Measurements from ENCODE around the gene SLC41A1. TPM values are rescaled to one million over a fixed set of nuclear protein-coding genes. Genes with fewer than 3 reads are reported as not detected.
A peak's percentile ranks its signal among the peaks of the same experiment; 100 is the strongest.

Gene SLC41A1
- total RNA-seq, 2 experiments from 2014 or later = 31.5 to 31.6 TPM

DNA sequence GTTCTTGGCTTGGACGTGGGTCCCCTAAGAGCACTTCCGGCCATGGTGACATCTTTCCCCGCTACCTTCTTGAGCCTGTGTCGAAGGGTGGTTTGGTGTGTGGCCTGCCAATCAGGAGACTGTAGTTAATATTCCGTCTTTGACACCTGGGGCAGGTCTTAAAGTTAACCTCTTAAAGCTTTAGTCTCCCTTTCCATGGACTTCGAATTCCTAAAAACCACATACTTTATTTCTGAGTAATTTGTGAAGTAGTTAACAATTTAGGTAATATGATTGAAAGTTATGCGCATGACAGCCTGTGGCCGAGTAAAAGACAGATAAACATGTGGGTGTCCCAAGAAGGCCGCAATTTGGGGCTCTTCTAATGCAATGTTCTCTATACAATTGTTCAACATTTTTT is 27.6 kb downstream of the SLC41A1 start:
- H3K36me3 Mint-ChIP-seq = peaks cover 2% of the 10 kb centered on the region
- no peak overlapping the region for H3K4me3 Mint-ChIP-seq
- H3K9me3 Mint-ChIP-seq = no peaks in the 10 kb centered on the region
- peaks cover 10% of the 10 kb centered on the region for H3K4me1 Mint-ChIP-seq
- no peak overlapping the region for H3K27ac Mint-ChIP-seq
- no peak for DNase-seq
- H3K27me3 Mint-ChIP-seq = no peaks in the 10 kb centered on the region

DNA sequence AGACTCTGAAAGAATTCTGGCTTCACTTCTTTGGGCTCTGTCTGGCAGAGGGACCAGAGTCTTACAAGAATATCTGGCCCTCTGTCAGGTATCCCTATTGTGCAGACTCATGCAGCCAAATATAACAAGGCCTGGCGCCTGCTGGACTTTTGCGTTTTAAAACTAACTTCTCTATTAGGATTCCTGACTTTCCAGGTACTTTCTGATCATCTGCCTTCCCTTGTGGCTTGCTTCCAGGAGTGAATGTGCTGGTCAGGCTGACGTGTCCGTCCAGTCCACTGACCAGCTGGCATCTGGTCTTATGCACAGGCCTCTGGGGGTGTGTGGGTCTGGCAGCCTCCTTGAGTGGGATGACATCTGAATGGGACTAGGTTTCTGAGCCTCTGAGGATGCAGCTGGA is 29.1 kb downstream of the SLC41A1 start:
- no peak overlapping the region for H3K27ac Mint-ChIP-seq
- peaks cover 10% of the 10 kb centered on the region for H3K4me1 Mint-ChIP-seq
- no peaks in the 10 kb centered on the region for H3K27me3 Mint-ChIP-seq
- no peaks in the 10 kb centered on the region for H3K9me3 Mint-ChIP-seq
- no peaks in the 10 kb centered on the region for H3K36me3 Mint-ChIP-seq
- no peak overlapping the region for H3K4me3 Mint-ChIP-seq
- DNase-seq = no peak

DNA sequence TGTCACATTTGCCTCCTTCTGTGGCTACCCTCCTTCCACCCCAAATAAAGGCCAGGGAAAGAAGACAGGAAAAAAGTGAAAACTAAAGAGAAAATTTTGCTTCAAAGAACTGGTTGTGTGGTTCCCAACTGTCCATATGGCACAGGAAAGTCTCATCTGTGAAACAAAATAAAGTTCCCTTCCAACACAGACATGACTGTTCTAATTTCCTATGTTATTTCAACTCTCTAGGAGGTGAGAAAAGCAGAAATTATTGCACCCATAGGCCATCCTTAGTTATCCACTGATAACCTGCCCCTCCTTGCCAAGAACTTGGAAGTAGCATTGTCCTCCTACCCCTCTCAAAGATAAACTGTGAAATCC is 29.6 kb downstream of the SLC41A1 start:
- Mint-ChIP-seq H3K36me3 (no peaks in the 10 kb centered on the region), H3K27ac (no peak overlapping the region), H3K27me3 (no peaks in the 10 kb centered on the region), H3K4me3 (no peak overlapping the region), H3K4me1 (peaks cover 10% of the 10 kb centered on the region), H3K9me3 (no peaks in the 10 kb centered on the region)
- no peak for DNase-seq

DNA sequence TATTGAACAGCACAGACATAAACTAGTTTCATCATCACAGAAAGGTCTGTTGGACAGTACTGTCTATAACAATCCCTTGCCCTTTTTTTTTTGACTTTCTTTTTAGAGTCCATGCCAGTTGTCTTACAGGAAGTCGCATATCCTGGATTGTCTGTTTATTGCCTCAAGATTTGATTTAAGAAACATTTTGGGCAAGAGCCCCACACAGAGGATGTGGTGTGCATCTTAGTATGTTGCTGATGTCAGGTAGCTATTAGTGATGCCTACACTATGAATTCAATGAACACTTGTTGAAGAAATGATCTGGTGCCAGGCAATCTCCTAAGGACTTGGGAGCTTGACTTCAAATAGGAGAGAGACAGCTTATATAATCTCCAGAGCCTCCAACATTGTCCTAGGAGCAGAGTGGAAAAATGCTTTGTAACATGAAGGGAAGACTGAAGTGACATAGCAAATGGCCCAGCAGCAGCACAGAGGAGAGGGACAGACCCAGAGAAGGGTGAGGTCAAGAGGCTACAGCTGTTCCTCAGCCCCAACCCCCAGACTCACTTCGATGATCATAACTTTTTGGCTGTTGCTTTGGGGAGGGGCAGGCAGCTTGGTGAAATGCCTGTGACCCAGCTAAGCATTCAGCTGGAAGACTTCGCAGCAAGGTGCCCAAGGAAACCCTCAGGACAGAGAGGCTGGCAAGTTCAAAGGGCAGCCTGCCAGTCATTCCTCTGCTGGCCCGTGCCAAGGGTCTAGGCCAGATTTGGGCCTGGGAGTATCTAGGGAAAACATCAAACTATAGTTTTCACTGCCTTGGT is 30.2 kb downstream of the SLC41A1 start:
- Mint-ChIP-seq H3K27me3 (no peaks in the 10 kb centered on the region), H3K36me3 (no peaks in the 10 kb centered on the region), H3K9me3 (no peaks in the 10 kb centered on the region), H3K27ac (no peak overlapping the region), H3K4me3 (no peak overlapping the region), H3K4me1 (peaks cover 10% of the 10 kb centered on the region)
- DNase-seq = no peak

DNA sequence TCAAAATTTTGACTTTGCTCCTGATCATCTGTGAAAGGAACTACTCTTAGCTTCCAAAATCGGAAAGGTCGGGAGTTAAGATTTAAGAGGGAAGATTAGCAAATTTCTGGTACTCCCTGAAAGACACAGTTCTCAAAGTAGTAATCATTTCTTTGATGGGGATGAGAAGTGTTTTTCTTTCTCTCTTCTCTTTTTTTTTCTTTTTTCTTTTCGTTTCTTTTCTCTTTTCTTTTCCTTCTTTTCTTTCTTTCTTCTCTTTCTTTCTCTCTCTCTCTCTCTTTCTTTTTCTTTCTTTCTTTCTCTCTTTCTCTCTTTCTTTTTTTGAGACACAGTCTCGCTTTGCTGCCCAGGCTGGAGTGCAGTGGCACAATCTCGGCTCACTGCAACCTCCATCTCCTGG is 32.7 kb downstream of the SLC41A1 start:
- no peaks in the 10 kb centered on the region for H3K27me3 Mint-ChIP-seq
- no peak overlapping the region for H3K27ac Mint-ChIP-seq
- no peaks in the 10 kb centered on the region for H3K36me3 Mint-ChIP-seq
- no peak for DNase-seq
- H3K4me1 Mint-ChIP-seq = peaks cover 21% of the 10 kb centered on the region
- H3K9me3 Mint-ChIP-seq = no peaks in the 10 kb centered on the region
- no peak overlapping the region for H3K4me3 Mint-ChIP-seq

DNA sequence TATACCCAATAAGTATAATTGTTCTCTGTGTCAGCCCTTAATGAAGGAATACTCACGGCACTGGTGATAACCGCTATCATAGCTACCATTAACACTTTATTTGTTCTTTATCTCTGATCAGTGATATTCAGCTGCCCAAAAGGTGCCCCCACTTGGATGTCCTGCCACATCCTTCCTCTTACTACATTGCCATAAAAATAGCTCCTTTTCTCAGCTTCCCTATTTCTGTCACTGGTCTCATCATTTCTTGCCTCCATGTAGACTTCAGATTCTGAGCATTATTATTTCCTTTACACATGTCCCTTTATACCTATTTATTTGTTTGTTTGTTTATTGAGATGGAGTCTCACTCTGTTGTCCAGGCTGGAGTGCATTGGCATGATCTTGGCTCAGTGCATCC is 35.0 kb downstream of the SLC41A1 start:
- DNase-seq = no peak
- H3K4me3 Mint-ChIP-seq = no peak overlapping the region
- H3K27ac Mint-ChIP-seq = no peak overlapping the region
- H3K9me3 Mint-ChIP-seq = no peaks in the 10 kb centered on the region
- H3K4me1 Mint-ChIP-seq = peaks cover 32% of the 10 kb centered on the region
- peaks cover 3% of the 10 kb centered on the region for H3K36me3 Mint-ChIP-seq
- no peaks in the 10 kb centered on the region for H3K27me3 Mint-ChIP-seq

DNA sequence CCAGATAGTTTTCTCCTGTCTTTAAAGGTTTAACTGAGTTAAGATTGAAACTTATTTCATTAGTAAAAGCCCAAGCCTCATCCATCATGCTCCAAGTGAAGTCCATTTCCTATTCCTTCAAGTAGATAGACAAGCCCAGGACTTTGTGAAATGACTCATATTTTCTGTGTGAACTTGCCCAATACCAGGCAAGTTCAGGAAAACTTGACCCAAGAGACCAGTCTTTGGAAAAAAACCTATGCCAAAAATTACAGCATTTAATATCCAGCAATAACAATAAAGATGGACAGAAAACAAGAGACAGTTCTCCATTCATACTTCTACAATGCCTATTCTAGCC is 37.3 kb downstream of the SLC41A1 start:
- DNase-seq = no peak
- Mint-ChIP-seq H3K4me3 (peak overlapping the region; percentile 90), H3K9me3 (no peaks in the 10 kb centered on the region), H3K4me1 (peaks cover 45% of the 10 kb centered on the region), H3K27me3 (no peaks in the 10 kb centered on the region), H3K27ac (peak overlapping the region; percentile 89), H3K36me3 (peaks cover 14% of the 10 kb centered on the region)

DNA sequence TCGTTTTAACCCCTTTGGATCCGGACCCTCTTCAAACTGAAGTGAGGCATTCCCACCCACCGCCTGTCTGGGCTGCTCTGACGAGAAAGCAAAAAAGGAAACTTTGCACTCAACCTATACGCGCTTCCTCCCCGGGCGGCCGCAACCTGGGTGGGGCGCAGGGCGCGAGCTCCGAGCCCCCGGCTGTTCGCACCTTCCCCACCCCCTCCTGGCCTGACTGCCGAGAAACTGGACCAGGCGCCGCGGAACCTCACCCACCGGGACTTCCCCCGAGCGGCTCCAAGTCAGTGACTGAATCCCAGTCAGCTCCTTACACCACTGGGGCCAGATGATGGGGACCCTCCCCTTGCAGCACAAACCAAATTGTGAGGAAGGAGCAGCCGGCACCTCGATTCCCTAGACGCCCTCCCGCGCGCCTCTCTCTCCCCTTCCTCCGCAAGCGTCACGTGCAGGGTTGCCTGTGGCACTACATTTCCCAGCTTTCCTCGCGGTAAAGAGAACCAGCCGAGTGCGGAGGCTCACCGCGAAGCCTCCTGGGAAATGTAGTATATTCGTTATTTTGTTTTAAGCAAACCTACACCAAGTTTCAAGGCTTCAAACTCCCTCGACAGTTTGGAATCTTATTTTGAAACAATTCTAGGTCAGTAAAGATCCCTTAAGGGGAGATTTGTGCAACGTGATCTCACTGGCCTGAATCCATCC is 37.8 kb downstream of the SLC41A1 start, which contains the start of gene RAB29:
Gene RAB29, minus strand, starts transcription at position 468 of the 702 bp plus-strand sequence. CDS start 526 bp downstream, outside the sequence.
- H3K9me3 Mint-ChIP-seq = no peaks in the 10 kb centered on the region
- H3K36me3 Mint-ChIP-seq = peaks cover 19% of the 10 kb centered on the region
- peak within 1 kb of the TSS; percentile 90 for H3K4me3 Mint-ChIP-seq
- peaks cover 50% of the 10 kb centered on the region for H3K4me1 Mint-ChIP-seq
- peak within 1 kb of the TSS; percentile 89 for H3K27ac Mint-ChIP-seq
- DNase-seq = peak; percentile 85
- no peaks in the 10 kb centered on the region for H3K27me3 Mint-ChIP-seq

DNA sequence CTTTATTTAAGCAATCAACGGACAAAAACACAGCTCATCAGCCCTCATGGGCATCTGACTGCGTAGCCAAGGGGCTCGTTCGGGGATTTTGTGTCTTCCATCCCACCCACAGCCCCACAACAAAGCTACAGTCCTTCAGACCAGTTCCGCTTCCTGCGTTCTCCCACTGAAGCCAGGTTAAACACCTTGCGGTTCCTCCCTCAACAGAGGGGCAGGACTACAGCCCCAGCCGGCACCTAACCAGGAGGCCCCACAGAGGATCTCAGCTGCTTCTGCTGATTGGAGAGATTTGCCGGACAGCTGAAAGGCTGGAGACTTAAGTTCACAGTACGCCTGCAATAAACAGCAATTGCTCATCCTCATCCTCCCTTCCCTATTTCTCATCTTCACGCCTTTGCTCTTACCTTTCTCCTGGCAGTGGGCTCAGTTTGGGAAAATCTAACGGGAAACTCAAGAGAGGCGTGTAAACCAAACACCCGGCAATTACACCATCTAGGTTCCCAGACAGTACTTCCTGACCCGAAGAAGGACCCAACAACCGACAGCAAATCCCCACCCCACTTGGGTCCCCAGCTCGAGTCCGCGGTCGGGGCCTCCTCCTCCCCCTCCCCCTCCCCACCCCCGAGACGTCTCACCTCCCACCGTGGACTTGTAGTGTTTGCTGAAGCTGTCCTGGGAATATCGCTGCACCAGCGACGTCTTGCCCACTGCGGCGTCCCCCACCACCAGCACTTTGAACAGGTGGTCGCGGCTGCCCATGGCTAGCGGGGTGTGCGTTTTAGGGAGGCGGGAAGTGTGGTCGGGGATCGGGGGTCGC is 38.6 kb downstream of the SLC41A1 start:
- H3K9me3 Mint-ChIP-seq = no peaks in the 10 kb centered on the region
- DNase-seq = peak; percentile 68
- H3K36me3 Mint-ChIP-seq = peaks cover 25% of the 10 kb centered on the region
- peaks cover 52% of the 10 kb centered on the region for H3K4me1 Mint-ChIP-seq
- H3K4me3 Mint-ChIP-seq = peak overlapping the region; percentile 90
- H3K27me3 Mint-ChIP-seq = no peaks in the 10 kb centered on the region
- peak overlapping the region; percentile 89 for H3K27ac Mint-ChIP-seq

DNA sequence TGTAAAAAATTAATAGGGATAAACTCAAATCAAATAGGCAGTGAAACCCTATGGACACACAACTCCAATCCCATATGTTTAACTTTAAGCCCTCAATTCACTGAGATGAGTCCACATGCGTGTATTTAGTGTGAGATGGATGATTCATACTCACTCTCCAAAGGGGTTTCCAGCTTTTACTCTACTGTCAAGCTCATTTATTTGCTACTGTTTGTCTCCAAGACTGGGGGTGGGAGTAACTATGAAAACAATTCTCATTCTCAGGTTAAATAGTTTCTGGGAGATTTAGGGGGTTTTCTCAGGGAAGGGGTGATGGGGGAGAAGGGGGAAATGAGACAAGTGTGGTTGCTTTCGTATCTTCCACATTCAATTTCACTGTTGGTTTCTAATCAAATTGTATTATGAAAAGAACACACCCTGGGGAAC is 40.4 kb downstream of the SLC41A1 start:
- peaks cover 52% of the 10 kb centered on the region for H3K4me1 Mint-ChIP-seq
- peaks cover 31% of the 10 kb centered on the region for H3K36me3 Mint-ChIP-seq
- no peaks in the 10 kb centered on the region for H3K9me3 Mint-ChIP-seq
- peak overlapping the region; percentile 90 for H3K4me3 Mint-ChIP-seq
- peak overlapping the region; percentile 80 for H3K27ac Mint-ChIP-seq
- DNase-seq = peak; percentile 18
- no peaks in the 10 kb centered on the region for H3K27me3 Mint-ChIP-seq

DNA sequence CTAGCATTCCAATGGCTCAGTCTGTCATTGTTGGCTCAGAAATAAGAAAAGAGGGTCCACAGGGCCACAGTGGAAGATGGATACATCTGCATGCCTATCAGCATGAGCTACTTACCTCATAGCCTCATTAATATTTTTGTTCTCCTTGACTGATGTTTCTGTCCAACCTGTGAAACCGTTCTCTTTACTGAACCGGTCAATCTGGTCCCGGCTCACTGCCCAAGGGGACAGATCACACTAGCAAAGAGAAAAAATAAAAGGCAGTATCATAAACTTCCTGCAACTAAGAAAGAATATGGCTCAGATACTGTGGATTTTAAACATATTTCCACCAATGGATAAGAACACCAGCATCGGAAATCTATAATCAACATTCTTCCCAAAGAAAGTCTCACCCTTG is 42.4 kb downstream of the SLC41A1 start:
- no peak for DNase-seq
- peak overlapping the region; percentile 16 for H3K27ac Mint-ChIP-seq
- no peak overlapping the region for H3K4me3 Mint-ChIP-seq
- no peaks in the 10 kb centered on the region for H3K27me3 Mint-ChIP-seq
- peaks cover 51% of the 10 kb centered on the region for H3K4me1 Mint-ChIP-seq
- no peaks in the 10 kb centered on the region for H3K9me3 Mint-ChIP-seq
- H3K36me3 Mint-ChIP-seq = peaks cover 40% of the 10 kb centered on the region

DNA sequence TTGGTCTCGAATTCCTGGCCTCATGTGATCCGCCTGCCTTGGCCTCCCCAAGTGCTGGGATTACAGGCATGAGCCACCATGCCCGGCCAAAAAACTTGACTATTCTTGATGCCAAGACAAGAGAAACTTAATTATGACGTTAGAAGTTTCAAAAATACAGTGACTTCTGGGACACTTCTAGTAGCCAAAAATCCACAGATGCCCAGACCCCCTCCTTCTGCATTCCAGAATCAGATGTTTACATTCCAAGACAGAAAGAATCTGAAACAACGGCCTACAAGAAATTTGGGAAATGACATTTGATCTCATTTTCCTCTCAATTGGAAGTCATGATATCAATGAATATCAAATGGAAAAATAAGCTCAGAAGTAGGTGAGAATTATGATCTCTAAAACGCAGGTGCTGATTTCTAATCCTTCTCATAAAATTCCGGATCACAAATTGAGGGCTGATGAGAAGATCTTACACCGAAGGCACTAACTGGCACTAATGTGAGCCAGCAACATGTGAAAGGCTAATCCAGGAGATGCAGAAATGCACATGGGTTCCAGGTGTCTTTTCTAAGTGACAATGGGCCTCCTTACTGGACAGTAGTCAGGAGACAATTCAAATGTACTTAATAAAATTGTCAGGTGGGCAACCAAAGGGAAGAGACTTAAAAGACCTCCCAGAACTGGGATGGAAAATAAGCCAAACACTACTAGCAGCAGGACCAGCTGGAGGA is 43.2 kb downstream of the SLC41A1 start:
- peaks cover 40% of the 10 kb centered on the region for H3K36me3 Mint-ChIP-seq
- H3K27ac Mint-ChIP-seq = no peak overlapping the region
- H3K4me3 Mint-ChIP-seq = no peak overlapping the region
- no peaks in the 10 kb centered on the region for H3K27me3 Mint-ChIP-seq
- DNase-seq = no peak
- peaks cover 49% of the 10 kb centered on the region for H3K4me1 Mint-ChIP-seq
- H3K9me3 Mint-ChIP-seq = no peaks in the 10 kb centered on the region

DNA sequence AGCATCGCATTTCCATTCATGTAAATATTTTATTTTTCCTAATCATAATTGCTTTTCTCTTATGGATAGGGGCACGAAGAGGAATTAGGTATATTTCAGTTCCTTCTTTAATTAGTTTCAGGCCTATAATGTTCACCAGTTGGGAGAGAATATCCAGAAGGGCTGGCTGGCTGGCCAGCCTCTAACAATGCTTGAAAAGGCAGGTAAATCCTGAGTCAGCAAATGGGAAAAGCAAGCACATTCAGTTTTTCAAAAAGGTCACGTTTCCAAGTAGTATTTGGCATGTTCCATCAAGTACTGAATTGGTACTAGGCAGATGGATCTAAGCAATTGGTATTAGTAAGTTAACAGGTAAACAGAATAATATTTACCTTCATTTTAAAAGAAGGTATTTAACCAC is 45.8 kb downstream of the SLC41A1 start:
- peaks cover 35% of the 10 kb centered on the region for H3K36me3 Mint-ChIP-seq
- H3K27ac Mint-ChIP-seq = no peak overlapping the region

DNA sequence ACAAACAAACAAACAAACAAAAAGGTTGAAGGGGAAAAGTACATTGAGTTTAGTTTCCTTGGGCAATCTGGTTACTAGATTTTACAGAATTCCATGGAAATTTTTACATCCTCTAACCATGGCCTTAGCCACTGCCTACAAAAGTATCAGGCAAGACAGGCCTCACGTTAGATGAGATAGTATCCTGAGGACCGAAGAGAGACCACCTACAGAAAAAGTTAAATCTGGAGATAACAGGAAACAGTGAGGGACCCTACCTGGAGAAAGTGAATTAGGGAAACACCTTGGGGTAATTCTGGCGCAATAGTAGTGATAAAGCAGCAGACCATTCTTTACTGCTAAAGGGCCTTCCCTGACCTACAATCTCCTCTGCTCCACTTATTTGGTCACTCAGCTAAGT is 46.4 kb downstream of the SLC41A1 start:
- H3K36me3 Mint-ChIP-seq = peaks cover 33% of the 10 kb centered on the region
- peaks cover 34% of the 10 kb centered on the region for H3K4me1 Mint-ChIP-seq
- H3K27me3 Mint-ChIP-seq = no peaks in the 10 kb centered on the region
- DNase-seq = no peak
- no peak overlapping the region for H3K4me3 Mint-ChIP-seq
- no peak overlapping the region for H3K27ac Mint-ChIP-seq
- H3K9me3 Mint-ChIP-seq = no peaks in the 10 kb centered on the region

More for the DNA sequence above, 45.8 kb downstream of the SLC41A1 start:
- H3K9me3 Mint-ChIP-seq = no peaks in the 10 kb centered on the region
- H3K27me3 Mint-ChIP-seq = no peaks in the 10 kb centered on the region
- peaks cover 41% of the 10 kb centered on the region for H3K4me1 Mint-ChIP-seq
- no peak for DNase-seq
- H3K4me3 Mint-ChIP-seq = no peak overlapping the region
